Measurements from ENCODE around the gene NXPH4. TPM values are rescaled to one million over a fixed set of nuclear protein-coding genes. Genes with fewer than 3 reads are reported as not detected.

The NXPH4 gene
- total and polyA plus RNA-seq, 2 donors (not counting 1 experiment from before 2014, with no cell fraction given) = 3.5 to 8.6 TPM

DNA sequence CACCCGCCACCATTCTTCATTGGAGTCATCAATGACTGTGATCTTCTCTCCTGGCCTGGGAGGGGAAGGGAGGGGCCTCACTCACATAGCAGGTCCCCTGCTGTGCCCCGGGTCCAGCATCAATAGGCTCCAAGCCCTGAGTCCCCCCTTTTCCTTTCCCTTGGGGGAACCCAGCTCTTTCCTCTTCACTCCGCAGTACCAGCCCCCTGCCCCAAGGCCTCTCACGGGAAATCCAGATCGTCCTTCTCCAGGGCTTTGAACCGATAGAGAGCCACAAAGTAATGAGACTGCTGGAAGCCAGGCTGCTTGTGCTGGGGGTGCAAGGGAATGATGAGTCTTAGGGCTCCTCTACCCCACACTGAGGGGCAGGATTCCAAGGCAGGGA lies 27.7 kb downstream of the NXPH4 start:
- POLR2A ChIA-PET = interaction anchor here (9.2 kb wide), 1 partner anchor 29 kb away, joined by 110 read pairs; the partner anchor contains the start of gene NXPH4
- no peak overlapping the region for H3K9ac ChIP-seq (ENCODE audit: low read length)
- no peak overlapping the region for H3K27ac Mint-ChIP-seq
- CTCF ChIA-PET = interaction anchor here (0.9 to 31.1 kb wide), 9 partner anchors 8 to 598 kb away, joined by 3 to 838 read pairs (median 9); partner anchors contain the start of genes ATP5F1B, LRP1, NXPH4 and SHMT2
- DNase-seq = no peak
- intact Hi-C loops (cut with micrococcal nuclease) = loop anchor here (5.0 kb wide), 2 partner anchors 132 to 177 kb away; partner anchors contain the start of gene STAT6
- peak overlapping the region; percentile 33 for H3K4me3 Mint-ChIP-seq
- H3K4me1 Mint-ChIP-seq = peaks cover 56% of the 10 kb centered on the region
- no peak overlapping the region for H2AFZ ChIP-seq (ENCODE audit: insufficient read depth, low read depth, low read length, poor library complexity, severe bottlenecking)
- no peak for ATAC-seq (ENCODE audit: low read depth)
- H3K4me3 ChIP-seq (ENCODE audit: control extremely low read depth in 1 of 5, extremely low read depth in 1 of 5, insufficient read depth in 1 of 5, low read depth in 2 of 5, low read length in 4 of 5) = no peak overlapping the region
- H3K9me3 Mint-ChIP-seq (ENCODE audit: insufficient read depth) = no peaks in the 10 kb centered on the region
- H3K9me3 ChIP-seq (ENCODE audit: control extremely low read depth in 1 of 3, control insufficient read depth in 2 of 3, insufficient read depth in 1 of 3, low read length in 2 of 3) = peaks cover 0 to 17% (median 0%) of the 10 kb centered on the region in 3 donors
- peak overlapping the region; percentile 95 for H3K4me2 ChIP-seq (replicated peaks; ENCODE audit: low read depth, low read length, poor library complexity, severe bottlenecking)
- peaks cover 50 to 58% of the 10 kb centered on the region in 2 donors for H3K4me1 ChIP-seq (ENCODE audit: control insufficient read depth in 2 of 2, insufficient read depth in 2 of 2, low read length in 2 of 2)
- peaks cover 8% of the 10 kb centered on the region for H4K20me1 ChIP-seq (ENCODE audit: control insufficient read depth, insufficient read depth, low read length, poor library complexity, severe bottlenecking)
- H3K27ac ChIP-seq (ENCODE audit: low read length in 2 of 2) = no peak overlapping the region
- no CpG with 5 or more reads among the region's 6 CpGs for WGBS (ENCODE audit: insufficient coverage)
- no peaks in the 10 kb centered on the region for H3K27me3 Mint-ChIP-seq
- no peak for TF ChIP-seq EZH2 (IDR thresholded peaks at IDR 0.05; ENCODE audit: borderline replicate concordance, insufficient read depth, low read depth, low read length, poor library complexity, severe bottlenecking)
- TF ChIP-seq, protein P1, sequence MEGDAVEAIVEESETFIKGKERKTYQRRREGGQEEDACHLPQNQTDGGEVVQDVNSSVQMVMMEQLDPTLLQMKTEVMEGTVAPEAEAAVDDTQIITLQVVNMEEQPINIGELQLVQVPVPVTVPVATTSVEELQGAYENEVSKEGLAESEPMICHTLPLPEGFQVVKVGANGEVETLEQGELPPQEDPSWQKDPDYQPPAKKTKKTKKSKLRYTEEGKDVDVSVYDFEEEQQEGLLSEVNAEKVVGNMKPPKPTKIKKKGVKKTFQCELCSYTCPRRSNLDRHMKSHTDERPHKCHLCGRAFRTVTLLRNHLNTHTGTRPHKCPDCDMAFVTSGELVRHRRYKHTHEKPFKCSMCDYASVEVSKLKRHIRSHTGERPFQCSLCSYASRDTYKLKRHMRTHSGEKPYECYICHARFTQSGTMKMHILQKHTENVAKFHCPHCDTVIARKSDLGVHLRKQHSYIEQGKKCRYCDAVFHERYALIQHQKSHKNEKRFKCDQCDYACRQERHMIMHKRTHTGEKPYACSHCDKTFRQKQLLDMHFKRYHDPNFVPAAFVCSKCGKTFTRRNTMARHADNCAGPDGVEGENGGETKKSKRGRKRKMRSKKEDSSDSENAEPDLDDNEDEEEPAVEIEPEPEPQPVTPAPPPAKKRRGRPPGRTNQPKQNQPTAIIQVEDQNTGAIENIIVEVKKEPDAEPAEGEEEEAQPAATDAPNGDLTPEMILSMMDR (IDR thresholded peaks at IDR 0.05) = no peak
- H3K79me2 ChIP-seq (ENCODE audit: control insufficient read depth, insufficient read depth, low read length) = no peaks in the 10 kb centered on the region
- no peaks in the 10 kb centered on the region for H3K36me3 ChIP-seq (replicated peaks in 1 of 2; ENCODE audit: control extremely low read depth in 1 of 2, control insufficient read depth in 1 of 2, extremely low read depth in 1 of 2, insufficient read depth in 2 of 2, low read length in 1 of 2)
- peaks cover 0 to 46% (median 18%) of the 10 kb centered on the region in 4 experiments for H3K27me3 ChIP-seq (replicated peaks in 1 of 4; ENCODE audit: control extremely low read depth in 1 of 4, control insufficient read depth in 3 of 4, insufficient read depth in 4 of 4, low read length in 3 of 4)

DNA sequence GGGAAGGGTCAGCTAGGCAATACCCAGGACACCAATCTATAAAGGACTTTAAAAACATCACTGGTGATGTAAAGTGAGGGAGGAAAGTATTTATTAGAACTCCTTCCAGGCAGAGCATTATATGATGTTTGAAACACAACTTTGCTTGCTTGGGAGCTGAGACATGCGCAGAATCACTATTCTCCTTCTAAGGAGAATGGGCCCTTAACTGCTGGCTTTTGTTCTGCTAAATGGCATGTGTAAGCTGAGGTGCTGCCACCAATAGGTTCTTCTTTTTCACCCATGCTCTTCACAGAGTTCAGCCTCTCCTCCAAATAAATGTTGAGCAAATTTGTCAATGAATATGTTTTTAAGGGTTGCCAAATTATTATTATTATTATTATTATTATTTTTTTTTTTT lies 30.4 kb downstream of the NXPH4 start:
- no CpG with 5 or more reads among the region's 1 CpG for WGBS (ENCODE audit: insufficient coverage)
- Histone ChIP-seq H3K36me3 (replicated peaks in 1 of 2; ENCODE audit: control extremely low read depth in 1 of 2, control insufficient read depth in 1 of 2, extremely low read depth in 1 of 2, insufficient read depth in 2 of 2, low read length in 1 of 2) (no peaks in the 10 kb centered on the region), H3K79me2 (ENCODE audit: control insufficient read depth, insufficient read depth, low read length) (no peaks in the 10 kb centered on the region), H4K20me1 (ENCODE audit: control insufficient read depth, insufficient read depth, low read length, poor library complexity, severe bottlenecking) (peaks cover 4% of the 10 kb centered on the region), H3K9me3 (ENCODE audit: control extremely low read depth in 1 of 3, control insufficient read depth in 2 of 3, insufficient read depth in 1 of 3, low read length in 2 of 3) (peaks cover 0 to 12% (median 0%) of the 10 kb centered on the region in 3 donors), H3K9ac (ENCODE audit: low read length) (no peak overlapping the region), H2AFZ (ENCODE audit: insufficient read depth, low read depth, low read length, poor library complexity, severe bottlenecking) (no peak overlapping the region), H3K4me2 (replicated peaks; ENCODE audit: low read depth, low read length, poor library complexity, severe bottlenecking) (no peak overlapping the region), H3K27ac (ENCODE audit: low read length in 2 of 2) (no peak overlapping the region), H3K4me1 (ENCODE audit: control insufficient read depth in 2 of 2, insufficient read depth in 2 of 2, low read length in 2 of 2) (peaks cover 29 to 32% of the 10 kb centered on the region in 2 donors), H3K4me3 (ENCODE audit: control extremely low read depth in 1 of 5, extremely low read depth in 1 of 5, insufficient read depth in 1 of 5, low read depth in 2 of 5, low read length in 4 of 5) (no peak overlapping the region), H3K27me3 (replicated peaks in 1 of 4; ENCODE audit: control extremely low read depth in 1 of 4, control insufficient read depth in 3 of 4, insufficient read depth in 4 of 4, low read length in 3 of 4) (peaks cover 0 to 31% (median 12%) of the 10 kb centered on the region in 4 experiments)
- Mint-ChIP-seq H3K27me3 (no peaks in the 10 kb centered on the region), H3K9me3 (ENCODE audit: insufficient read depth) (no peaks in the 10 kb centered on the region), H3K4me1 (peaks cover 31% of the 10 kb centered on the region), H3K4me3 (no peak overlapping the region), H3K27ac (no peak overlapping the region)
- TF ChIP-seq, protein P1 (IDR thresholded peaks at IDR 0.05) = no peak
- TF ChIP-seq EZH2 (IDR thresholded peaks at IDR 0.05; ENCODE audit: borderline replicate concordance, insufficient read depth, low read depth, low read length, poor library complexity, severe bottlenecking) = no peak
- ChIA-PET CTCF (interaction anchor here (1.0 to 31.1 kb wide), 3 partner anchors 31 to 206 kb away, joined by 3 to 838 read pairs (median 5); partner anchors contain the start of gene NXPH4), POLR2A (no interaction called here)
- intact Hi-C loops (cut with micrococcal nuclease) = no loop called here
- ATAC-seq (ENCODE audit: low read depth) (no peak), DNase-seq (no peak)

Measured in B cell (primary cell).